Left cardiac atrium (tissue), 4 donors: ENCODE data around the gene MAN1A1. TPM values are rescaled to one million over a fixed set of nuclear protein-coding genes. Genes with fewer than 3 reads are reported as not detected.

ENCODE experiments used
- ATAC-seq, 2 donors: fragments of 200-7000 bp; cut with Tn5 transposase; one replicate each; pipeline ENCODE4 v1.9.1; 2020; ENCODE audit warnings: mild to moderate bottlenecking in 2 of 2, moderate library complexity in 2 of 2
- DNase-seq: peaks from one replicate; pipeline ENCODE4 v3.0.0-alpha.2; 2020
- intact Hi-C, 2 donors: fragments of 100-400 bp; cut with DNase I; formaldehyde crosslinking; loops; one replicate each; pipeline versions ENCODE4 v1.14.1 to v1.15.1; 2022 to 2023
- total RNA-seq, 2 donors: library from RNA; stranded (reverse); fragmentation: NEBNext Ultra II Directional; extraction: Animal tissue kit (Norgen Biotek cat#: 25700); gene quantifications; one replicate each; pipeline ENCODE4 v1.2.1, GENCODE V29; 2021
- donor health status: DM: no; HTN: yes; CAD: no.
- donor health status: DM: no; HTN: yes; CAD: no; lungs with severe emphysema.
- donor health status: DM: yes; HTN: yes; CAD: no.
- donor health status: Dilated cardiomyopathy.

MAN1A1 gene
- total RNA-seq, 2 donors from 2014 or later, result 30.3 to 45.0 TPM

- intact Hi-C loops, result no loop called here
- DNase-seq, result no peak
- no peak for ATAC-seq
Measured at GRCh38 chr6:119284861-119285521, 64.6 kb downstream of the MAN1A1 start.

- DNase-seq (no peak), ATAC-seq (no peak)
- intact Hi-C loops, result no loop called here
Measured at GRCh38 chr6:119283979-119284545, 65.5 kb downstream of the MAN1A1 start.

- intact Hi-C loops, result no loop called here
- DNase-seq (no peak), ATAC-seq (no peak)
Measured at GRCh38 chr6:119283214-119283613, 66.3 kb downstream of the MAN1A1 start.

- intact Hi-C loops, result no loop called here
- DNase-seq (no peak), ATAC-seq (no peak)
Measured at GRCh38 chr6:119280668-119281067, 68.9 kb downstream of the MAN1A1 start.

GRCh38 chr6:119280080-119280479 is 69.5 kb downstream of the MAN1A1 start:
- no peak for DNase-seq
- intact Hi-C loops, result no loop called here
- ATAC-seq, result no peak

- no peak for ATAC-seq
- DNase-seq, result no peak
- intact Hi-C loops, result no loop called here
Measured at GRCh38 chr6:119278625-119279024, 70.9 kb downstream of the MAN1A1 start.

- ATAC-seq (no peak), DNase-seq (no peak)
- intact Hi-C loops, result no loop called here
Measured at GRCh38 chr6:119277052-119277451, 72.5 kb downstream of the MAN1A1 start.

GRCh38 chr6:119276211-119276610 is 73.3 kb downstream of the MAN1A1 start:
- intact Hi-C loops, result no loop called here
- DNase-seq (no peak), ATAC-seq (peak in 1 of 2 donors; percentile 44)

- intact Hi-C loops, result no loop called here
- DNase-seq (no peak), ATAC-seq (no peak)
Measured at GRCh38 chr6:119274197-119274595, 75.4 kb downstream of the MAN1A1 start.

- ATAC-seq, result peak; percentile 44 to 69
Measured at GRCh38 chr6:119273272-119274196, 76.0 kb downstream of the MAN1A1 start.

GRCh38 chr6:119270545-119270944 is 79.0 kb downstream of the MAN1A1 start:
- DNase-seq (no peak), ATAC-seq (no peak)
- intact Hi-C loops, result no loop called here

More at GRCh38 chr6:119273272-119274196, 76.0 kb downstream of the MAN1A1 start:
- DNase-seq, result no peak
- intact Hi-C loops, result no loop called here

- no peak for ATAC-seq
- DNase-seq, result no peak
- intact Hi-C loops, result no loop called here
Measured at GRCh38 chr6:119269266-119270103, 80.1 kb downstream of the MAN1A1 start.

GRCh38 chr6:119267126-119267905 is 82.2 kb downstream of the MAN1A1 start:
- ATAC-seq (no peak), DNase-seq (no peak)
- intact Hi-C loops, result no loop called here

GRCh38 chr6:119264854-119265397 is 84.6 kb downstream of the MAN1A1 start:
- DNase-seq, result no peak
- ATAC-seq, result no peak
- intact Hi-C loops, result no loop called here

- no peak for DNase-seq
- intact Hi-C loops, result no loop called here
- no peak for ATAC-seq
Measured at GRCh38 chr6:119262612-119263011, 86.9 kb downstream of the MAN1A1 start.

- ATAC-seq, result no peak
- intact Hi-C loops, result no loop called here
Measured at GRCh38 chr6:119261944-119262284, 87.6 kb downstream of the MAN1A1 start.

GRCh38 chr6:119259027-119259426 is 90.5 kb downstream of the MAN1A1 start:
- ATAC-seq, result no peak
- no peak for DNase-seq
- intact Hi-C loops, result no loop called here

More at GRCh38 chr6:119261944-119262284, 87.6 kb downstream of the MAN1A1 start:
- DNase-seq, result no peak

GRCh38 chr6:119257726-119258125 is 91.8 kb downstream of the MAN1A1 start:
- no peak for DNase-seq
- ATAC-seq, result no peak
- intact Hi-C loops, result no loop called here
